Nephron progenitor cell (in vitro differentiated cells): ENCODE measurements around the gene ANO10.
"Not testable (repeated sequence)": the region's sequence is repeated elsewhere in the genome, so short reads cannot be mapped to it uniquely, and the experiment has no call there.

ENCODE experiments used
- DNase-seq: peaks from one replicate; pipeline ENCODE4 v3.0.0; 2021
- H3K27ac Mint-ChIP-seq: 2 replicates; pipeline ENCODE4 v1.8.0; 2021; ENCODE audit warnings: mild to moderate bottlenecking, moderate library complexity, mixed read lengths
- H3K27me3 Mint-ChIP-seq: 2 replicates; pipeline ENCODE4 v1.8.0; 2021; ENCODE audit warnings: mild to moderate bottlenecking, low read depth, mixed read lengths; ENCODE audit not compliant: poor library complexity
- H3K36me3 Mint-ChIP-seq: 2 replicates; pipeline ENCODE4 v1.8.0; 2021; ENCODE audit warnings: low read depth, mixed read lengths
- H3K4me1 Mint-ChIP-seq: 2 replicates; pipeline ENCODE4 v1.8.0; 2021; ENCODE audit warnings: mixed read lengths
- H3K4me3 Mint-ChIP-seq: 2 replicates; pipeline ENCODE4 v1.8.0; 2021; ENCODE audit warnings: mild to moderate bottlenecking, moderate library complexity, mixed read lengths
- H3K9me3 Mint-ChIP-seq: 2 replicates; pipeline ENCODE4 v1.8.0; 2021; ENCODE audit warnings: mild to moderate bottlenecking, moderate library complexity, mixed read lengths
- CTCF ChIP-seq: fragments of 200-600 bp; sonication (generic); IDR thresholded peaks from 2 replicates; pipeline ENCODE4 v1.5.0; 2021; ENCODE audit warnings: antibody characterized with exemption

ANO10 gene

GRCh38 chr3:43497422-43497821 is 124.4 kb downstream of the ANO10 start:
- H3K4me1 Mint-ChIP-seq: peaks cover 4% of the 10 kb centered on the region
- H3K27ac Mint-ChIP-seq: no peak overlapping the region
- TF ChIP-seq CTCF: no peak
- no peak overlapping the region for H3K4me3 Mint-ChIP-seq
- peaks cover 3% of the 10 kb centered on the region for H3K36me3 Mint-ChIP-seq
- DNase-seq: no peak
- no peaks in the 10 kb centered on the region for H3K27me3 Mint-ChIP-seq
- H3K9me3 Mint-ChIP-seq: peaks cover 1% of the 10 kb centered on the region

- H3K27ac Mint-ChIP-seq: no peak overlapping the region
- DNase-seq: no peak
- peaks cover 7% of the 10 kb centered on the region for H3K9me3 Mint-ChIP-seq
- peaks cover 6% of the 10 kb centered on the region for H3K36me3 Mint-ChIP-seq
- no peaks in the 10 kb centered on the region for H3K4me1 Mint-ChIP-seq
- H3K4me3 Mint-ChIP-seq: no peak overlapping the region
- TF ChIP-seq CTCF: no peak
- H3K27me3 Mint-ChIP-seq: no peaks in the 10 kb centered on the region
These were observed 125.0 kb downstream of the ANO10 start for GRCh38 chr3:43496740-43497375.

DNA sequence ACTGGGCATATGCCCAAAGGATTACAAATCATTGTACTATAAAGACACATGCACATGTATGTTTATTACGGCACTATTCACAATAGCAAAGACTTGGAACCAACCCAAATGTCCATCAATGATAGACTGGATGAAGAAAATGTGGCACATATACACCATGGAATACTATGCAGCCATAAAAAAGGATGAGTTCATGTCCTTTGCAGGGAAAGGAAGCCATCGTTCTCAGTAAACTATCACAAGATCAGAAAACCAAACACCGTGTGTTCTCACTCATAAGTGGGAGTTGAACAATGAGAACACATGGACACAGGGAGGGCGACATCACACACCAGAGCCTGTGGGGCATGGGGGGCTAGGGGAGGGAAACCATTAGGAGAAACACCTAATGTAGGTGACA is 128.9 kb downstream of the ANO10 start:
- not testable (repeated sequence) for DNase-seq, H3K4me1 Mint-ChIP-seq, H3K27me3 Mint-ChIP-seq, H3K4me3 Mint-ChIP-seq, H3K27ac Mint-ChIP-seq
- Mint-ChIP-seq H3K36me3 (peaks cover 13% of the 10 kb centered on the region), H3K9me3 (peaks cover 12% of the 10 kb centered on the region)

DNA sequence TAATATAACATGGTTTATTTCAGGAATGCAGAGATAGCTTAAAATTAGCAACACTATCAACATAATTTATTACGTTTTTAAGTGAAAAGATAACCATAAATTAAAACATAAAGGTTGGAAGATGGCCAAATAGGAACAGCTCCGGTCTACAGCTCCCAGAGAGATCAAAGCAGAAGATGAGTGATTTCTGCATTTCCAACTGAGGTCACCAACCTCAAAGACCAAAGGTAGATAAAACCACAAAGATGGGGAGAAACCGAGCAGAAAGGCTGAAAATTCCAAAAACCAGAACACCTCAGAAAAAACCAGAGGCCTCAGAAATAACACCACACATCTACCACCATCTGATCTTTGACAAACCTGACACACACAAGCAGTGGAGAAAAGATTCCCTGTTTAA is 130.0 kb downstream of the ANO10 start:
- Mint-ChIP-seq H3K36me3 (peaks cover 18% of the 10 kb centered on the region), H3K9me3 (peaks cover 18% of the 10 kb centered on the region)
- not testable (repeated sequence) for H3K4me1 Mint-ChIP-seq, H3K4me3 Mint-ChIP-seq, DNase-seq, H3K27me3 Mint-ChIP-seq, H3K27ac Mint-ChIP-seq

- no peak overlapping the region for H3K27ac Mint-ChIP-seq
- H3K36me3 Mint-ChIP-seq: peaks cover 18% of the 10 kb centered on the region
- peaks cover 4% of the 10 kb centered on the region for H3K4me1 Mint-ChIP-seq
- H3K27me3 Mint-ChIP-seq: peaks cover 3% of the 10 kb centered on the region
- no peak for TF ChIP-seq CTCF
- no peak for DNase-seq
- no peak overlapping the region for H3K4me3 Mint-ChIP-seq
- peaks cover 18% of the 10 kb centered on the region for H3K9me3 Mint-ChIP-seq
These were observed 131.1 kb downstream of the ANO10 start for GRCh38 chr3:43490640-43491185.

- Mint-ChIP-seq H3K4me3 (no peak overlapping the region), H3K9me3 (peaks cover 18% of the 10 kb centered on the region), H3K4me1 (peaks cover 4% of the 10 kb centered on the region), H3K36me3 (peaks cover 18% of the 10 kb centered on the region), H3K27me3 (peaks cover 3% of the 10 kb centered on the region), H3K27ac (no peak overlapping the region)
- TF ChIP-seq CTCF: no peak
- DNase-seq: no peak
These were observed 131.9 kb downstream of the ANO10 start for GRCh38 chr3:43489930-43490329.

DNA sequence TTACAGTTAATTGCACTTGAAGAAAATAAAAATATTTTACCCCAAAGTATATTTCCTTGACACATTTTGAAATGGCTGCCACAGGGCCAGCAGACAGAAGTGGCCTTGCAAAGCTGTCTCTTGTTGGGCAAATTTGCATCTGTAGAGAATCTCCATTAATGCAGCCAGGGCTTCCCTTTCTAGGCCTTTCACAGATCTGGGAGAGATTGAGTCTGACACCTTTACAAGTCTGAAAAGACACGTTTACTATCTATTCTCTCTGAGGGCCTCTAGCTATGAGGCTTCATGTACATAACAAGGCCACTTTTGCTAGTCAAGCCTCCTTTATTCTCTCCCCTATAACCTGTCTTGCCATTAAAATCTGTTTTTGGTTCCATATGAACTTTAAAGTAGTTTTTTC is 135.9 kb downstream of the ANO10 start:
- no peak overlapping the region for H3K27ac Mint-ChIP-seq
- TF ChIP-seq CTCF: no peak
- no peak overlapping the region for H3K4me3 Mint-ChIP-seq
- DNase-seq: no peak
- H3K27me3 Mint-ChIP-seq: no peaks in the 10 kb centered on the region
- H3K4me1 Mint-ChIP-seq: no peaks in the 10 kb centered on the region
- peaks cover 10% of the 10 kb centered on the region for H3K9me3 Mint-ChIP-seq
- H3K36me3 Mint-ChIP-seq: peaks cover 14% of the 10 kb centered on the region
